Epidermal melanocyte (primary cell): ENCODE data around the gene TRAF7.

Source experiments
- DNase-seq: peaks from one replicate; pipeline ENCODE4 v3.0.0; 2011; ENCODE audit warnings: low spot score; ENCODE audit not compliant: insufficient read length

Gene TRAF7

DNA sequence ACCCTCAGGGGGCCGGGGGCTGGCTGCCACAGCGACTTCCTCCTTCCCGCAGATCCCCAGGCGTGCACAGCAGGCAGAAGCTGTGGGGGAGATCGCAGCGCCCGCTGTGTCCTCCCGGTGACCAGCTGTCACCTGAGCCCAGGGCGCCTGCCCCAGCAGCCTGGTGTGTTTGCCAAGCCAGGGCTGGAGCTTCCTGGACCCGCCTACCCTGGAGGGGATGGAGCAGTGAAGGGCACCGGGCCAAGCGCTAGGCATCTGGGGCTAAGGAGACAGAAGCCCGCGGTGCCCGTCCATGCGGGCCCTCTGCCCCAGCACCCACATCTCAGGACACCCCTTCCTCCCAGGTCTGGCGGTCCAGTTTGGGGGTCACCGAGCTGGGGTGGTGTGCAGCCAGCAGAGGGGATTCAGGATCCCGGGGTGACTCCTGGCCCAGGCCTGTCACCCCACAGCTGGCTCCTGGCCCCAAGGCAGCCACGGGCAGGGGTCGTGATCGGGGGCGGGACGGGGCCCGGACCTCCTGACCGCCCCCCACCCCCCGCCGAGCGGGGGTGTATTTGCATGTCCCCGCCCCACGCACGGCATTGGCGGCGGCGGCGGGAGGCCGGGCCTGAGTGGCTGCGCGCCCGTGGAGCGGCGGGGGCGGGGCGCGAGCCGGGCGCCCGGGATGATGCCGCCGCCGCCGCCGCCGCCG lies 7.5 kb upstream of the TRAF7 start, which contains the start of gene RAB26:
Gene RAB26, plus strand, starts transcription at position 645 of the 691 bp plus-strand sequence. CDS start 159 bp downstream, outside the sequence.
- DNase-seq: peak; percentile 69

DNA sequence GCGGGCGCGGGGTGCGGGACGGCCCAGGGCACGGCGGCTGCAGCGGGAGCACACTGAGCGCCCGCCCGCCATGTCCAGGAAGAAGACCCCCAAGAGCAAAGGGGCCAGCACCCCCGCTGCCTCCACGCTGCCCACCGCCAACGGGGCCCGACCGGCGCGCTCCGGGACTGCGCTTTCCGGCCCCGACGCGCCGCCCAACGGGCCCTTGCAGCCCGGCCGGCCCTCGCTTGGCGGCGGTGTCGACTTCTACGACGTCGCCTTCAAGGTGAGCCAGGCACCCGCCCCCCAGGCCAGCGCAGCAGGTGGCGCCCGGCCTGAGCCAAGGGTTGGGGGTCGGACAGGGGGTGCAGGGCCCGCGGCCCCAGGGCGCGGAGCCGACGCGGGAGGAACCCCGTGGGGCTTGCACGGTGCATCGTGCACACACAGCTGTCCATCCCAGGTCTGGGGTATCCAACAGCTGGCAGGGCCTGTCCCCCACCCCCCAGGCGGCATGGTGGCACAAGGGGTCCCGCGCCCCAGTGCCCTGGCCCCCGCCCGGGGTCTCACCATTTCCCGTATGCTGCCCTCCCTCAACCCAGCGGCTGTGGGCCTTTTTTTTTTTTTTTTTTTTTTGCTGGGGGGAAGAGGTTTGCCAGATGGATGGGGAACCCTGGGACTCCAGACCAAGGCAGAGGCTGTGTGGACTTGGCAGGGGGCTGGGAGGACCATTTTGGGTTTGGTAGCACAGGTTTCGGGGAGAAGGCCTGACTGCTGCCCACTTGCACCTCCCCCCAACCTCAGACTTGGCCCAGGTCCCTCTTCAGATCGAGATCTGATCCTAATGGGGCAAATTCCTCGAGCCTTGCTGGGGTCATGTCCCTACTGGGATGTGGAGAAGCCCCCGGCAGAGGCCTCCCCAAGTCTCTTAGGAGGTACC lies 6.6 kb upstream of the TRAF7 start:
- no peak for DNase-seq

DNA sequence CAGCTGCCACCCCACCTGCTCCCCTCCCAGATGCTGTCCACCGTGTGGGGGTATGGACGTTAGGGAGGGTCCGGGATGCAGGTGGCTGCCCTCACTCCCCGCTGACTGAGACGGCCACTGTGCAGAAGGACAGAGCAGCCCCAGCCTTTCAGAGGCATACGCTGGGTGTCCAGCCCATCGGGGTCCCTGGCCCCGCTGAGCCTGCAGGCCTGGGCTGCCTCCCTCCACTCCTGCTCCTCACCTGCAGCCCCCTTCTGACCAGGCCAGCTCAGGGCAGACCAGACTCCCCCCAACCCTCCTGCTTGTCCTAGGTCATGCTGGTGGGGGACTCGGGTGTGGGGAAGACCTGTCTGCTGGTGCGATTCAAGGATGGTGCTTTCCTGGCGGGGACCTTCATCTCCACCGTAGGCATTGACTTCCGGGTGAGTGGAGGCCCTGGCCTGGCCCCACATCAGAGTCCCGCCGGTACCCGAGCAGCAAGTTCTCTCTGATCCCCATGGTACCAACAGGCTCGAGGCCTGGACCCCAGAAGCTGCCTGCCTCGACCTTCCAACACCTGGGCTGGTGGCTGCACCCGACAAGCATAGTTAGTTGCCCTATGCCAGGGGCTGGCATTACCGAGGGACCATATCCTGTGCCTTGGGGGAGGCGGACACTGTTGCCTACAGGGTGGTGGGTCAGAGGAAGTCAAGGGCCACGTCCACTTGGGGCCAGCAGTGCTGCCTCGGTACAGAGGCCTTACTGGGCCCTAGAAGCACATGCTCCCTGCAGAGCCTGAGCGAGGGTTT lies 5.8 kb upstream of the TRAF7 start:
- DNase-seq: no peak

DNA sequence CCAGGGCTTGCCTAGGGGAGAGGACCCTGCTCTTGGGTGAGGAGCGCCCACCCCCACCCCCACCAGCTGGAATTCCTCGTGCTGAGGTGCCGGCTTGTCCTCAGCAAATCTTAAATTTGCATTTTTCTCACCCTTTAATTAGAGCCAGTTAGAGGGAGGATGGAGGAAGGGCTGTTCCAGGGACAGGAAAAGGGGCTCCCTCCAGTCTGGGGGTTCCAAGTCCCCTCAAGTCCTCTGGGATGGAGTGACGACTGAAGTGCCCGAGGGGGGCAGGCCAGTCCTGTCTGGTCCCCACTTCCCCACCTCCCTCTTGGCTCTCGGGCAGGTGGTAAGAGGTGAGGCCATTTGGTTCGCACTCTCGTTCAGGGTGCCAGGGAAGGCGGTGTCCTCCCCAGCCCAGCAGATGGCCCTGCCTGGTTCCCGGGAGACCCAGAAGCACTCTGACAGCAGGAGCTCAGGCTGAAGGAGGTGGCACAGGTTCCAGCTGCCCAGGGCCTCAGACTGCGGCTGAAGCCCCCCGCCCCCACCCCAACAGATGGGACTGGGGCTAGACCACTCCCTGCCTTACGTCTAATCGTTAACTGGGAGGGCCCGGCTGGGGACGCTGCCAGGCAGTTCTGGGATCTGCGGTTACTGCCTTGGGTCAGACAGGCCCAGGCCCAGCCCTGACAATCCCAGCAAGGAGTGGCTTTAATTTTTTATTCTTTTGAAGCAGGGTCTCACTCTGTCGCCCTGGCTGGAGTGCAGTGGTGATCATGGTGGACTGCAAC lies 5.0 kb upstream of the TRAF7 start:
- no peak for DNase-seq

DNA sequence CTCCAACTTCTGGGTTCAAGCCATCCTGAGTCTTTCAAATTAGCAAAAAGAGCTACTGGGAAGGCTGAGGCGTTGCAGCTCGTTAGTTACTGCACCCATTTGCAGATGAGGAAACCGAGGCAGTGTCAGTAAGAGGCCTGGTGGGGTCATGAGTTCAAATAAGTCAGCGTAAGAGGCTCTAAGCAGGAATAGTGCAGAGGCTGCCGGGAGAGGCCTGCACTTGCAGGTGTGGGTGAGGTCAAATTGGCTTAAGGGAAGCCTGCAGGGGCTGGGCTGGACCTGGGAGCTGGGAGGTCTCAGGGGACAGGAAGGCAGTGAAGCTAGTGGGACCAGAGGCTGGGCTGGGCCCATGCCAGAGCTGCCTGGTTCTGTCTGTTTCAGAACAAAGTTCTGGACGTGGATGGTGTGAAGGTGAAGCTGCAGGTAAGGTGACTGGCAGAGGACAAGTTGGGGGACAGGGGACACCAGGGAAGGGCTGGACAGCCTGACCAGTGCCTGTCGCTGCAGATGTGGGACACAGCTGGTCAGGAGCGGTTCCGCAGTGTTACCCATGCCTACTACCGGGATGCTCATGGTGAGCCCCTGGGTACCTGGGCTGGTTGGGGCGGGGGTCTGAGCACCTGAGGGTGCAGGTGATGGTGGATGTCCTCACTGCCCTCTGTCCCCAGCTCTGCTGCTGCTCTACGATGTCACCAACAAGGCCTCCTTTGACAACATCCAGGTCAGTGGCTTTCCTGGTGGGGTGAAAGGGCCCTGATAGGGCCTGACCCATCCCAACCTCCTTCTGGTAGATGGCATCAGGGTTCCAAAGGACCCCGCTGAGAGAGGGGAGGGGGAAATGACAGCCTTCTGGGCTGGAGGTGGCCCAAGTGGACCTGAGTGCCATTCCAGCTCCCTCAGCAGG lies 4.1 kb upstream of the TRAF7 start:
- no peak for DNase-seq

DNA sequence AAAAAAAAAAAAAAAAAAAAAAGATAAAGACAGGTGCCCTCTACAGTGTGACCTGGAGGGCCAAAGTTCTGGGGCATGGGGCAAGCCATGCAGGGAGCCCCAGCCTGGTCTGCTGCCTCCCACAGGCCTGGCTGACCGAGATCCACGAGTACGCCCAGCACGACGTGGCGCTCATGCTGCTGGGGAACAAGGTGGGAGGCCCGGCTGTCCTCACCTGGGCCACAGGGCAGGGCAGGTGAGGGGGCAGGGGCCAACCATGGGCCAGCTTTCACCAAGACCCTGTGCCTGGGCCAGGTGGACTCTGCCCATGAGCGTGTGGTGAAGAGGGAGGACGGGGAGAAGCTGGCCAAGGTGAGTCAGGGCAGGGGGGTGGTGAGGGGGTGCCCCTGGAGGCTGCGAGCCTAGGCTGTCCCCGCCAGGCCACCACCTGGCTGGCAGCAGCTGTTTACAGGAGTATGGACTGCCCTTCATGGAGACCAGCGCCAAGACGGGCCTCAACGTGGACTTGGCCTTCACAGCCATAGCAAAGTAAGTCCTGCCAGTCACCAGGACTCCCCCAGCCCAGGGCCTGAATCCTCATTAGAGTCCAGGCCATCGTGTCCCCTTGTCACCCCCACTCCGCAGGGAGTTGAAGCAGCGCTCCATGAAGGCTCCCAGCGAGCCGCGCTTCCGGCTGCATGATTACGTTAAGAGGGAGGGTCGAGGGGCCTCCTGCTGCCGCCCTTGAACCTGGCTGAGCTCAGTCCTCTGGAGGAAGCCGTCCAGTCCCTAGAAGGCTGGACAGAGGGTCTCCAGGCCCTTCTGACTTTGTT lies 2.7 kb upstream of the TRAF7 start:
- DNase-seq: no peak

DNA sequence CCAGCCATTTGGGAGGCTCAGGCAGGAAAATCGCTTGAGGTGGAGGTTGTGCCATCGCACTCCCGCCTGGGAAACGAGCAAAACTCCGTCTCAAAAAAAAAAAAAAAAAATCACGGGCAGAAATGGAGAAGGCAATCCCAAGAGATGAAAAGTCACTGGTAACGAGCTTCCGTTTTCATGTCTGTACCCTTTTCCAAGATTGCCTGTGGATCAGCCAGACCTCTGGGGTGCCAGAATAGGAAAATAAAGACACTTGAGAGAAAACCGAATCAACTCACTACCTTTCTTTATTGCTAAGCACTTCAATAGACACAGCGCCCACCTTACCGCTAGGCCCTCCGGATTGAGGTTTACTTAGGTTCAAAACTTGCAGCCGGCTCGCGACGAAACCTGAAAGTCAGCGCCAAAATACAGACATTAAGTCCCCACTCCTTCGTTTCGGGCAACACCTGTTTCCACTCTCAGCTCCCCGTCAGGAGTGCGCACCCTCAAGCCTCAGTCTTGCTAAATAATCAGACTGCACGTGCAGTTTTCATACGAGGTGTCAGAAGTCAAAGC lies 970 bp upstream of the TRAF7 start:
- DNase-seq: no peak

DNA sequence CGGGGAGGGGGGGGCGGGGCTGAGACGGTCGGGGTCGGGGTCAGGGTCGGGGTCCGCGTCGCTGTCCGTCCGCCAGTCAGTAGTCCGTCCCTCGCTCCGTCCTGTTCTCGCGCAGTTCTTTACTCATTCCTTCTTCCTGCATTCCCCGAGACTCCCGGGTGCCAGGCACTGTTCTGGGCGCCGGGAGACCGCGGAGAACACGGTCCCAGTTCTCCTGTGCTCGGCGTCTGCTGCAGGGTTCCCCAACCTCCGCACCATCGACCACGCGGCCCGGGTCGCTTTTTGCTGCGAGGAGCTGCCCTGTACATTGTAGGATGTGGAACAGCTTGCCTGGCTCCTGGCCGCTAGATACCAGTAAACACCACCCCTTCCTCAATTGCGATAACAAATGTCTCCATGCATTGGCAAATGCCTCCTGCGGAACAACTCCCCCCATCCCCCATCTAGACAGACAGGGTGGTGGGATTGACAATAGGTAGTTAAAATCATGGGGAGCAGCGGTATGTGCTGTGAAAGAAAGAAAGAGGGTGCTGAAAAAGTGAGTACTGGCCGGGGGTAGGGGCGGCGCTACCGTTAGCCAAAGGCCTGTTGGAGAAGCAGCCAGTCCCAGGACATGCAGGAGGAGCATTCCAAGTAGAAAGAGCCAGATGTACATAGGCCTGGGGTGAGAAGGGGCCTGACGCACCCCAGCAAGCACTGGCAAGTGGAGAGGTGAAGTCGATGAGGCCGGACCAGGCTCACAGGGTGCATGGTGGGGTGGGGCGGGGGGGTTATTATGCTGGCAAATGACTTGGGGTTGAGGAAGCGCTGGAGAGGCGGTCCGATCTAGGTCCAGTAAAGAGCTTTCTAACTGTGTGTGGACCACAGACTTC lies 631 bp downstream of the TRAF7 start:
- DNase-seq: peak; percentile 64

DNA sequence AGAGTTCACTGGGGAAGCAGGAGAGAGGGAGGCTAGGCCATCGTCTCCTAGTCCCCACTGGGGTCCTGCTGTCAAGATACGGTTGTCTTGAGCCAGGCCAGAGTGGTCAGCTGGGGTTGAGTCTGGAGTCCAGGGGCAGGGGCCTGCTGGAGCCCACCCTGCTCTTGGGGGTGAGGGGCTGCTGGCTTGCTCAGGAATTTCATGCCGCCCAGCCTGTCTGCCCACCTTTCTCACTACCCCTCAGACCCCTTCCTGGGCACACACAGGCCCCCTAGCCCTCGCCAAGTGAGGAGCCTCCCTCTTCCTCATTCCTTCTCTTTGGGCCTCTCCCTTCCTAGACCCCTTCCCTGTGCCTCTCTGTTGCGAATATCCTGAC lies 1.3 kb downstream of the TRAF7 start:
- no peak for DNase-seq

DNA sequence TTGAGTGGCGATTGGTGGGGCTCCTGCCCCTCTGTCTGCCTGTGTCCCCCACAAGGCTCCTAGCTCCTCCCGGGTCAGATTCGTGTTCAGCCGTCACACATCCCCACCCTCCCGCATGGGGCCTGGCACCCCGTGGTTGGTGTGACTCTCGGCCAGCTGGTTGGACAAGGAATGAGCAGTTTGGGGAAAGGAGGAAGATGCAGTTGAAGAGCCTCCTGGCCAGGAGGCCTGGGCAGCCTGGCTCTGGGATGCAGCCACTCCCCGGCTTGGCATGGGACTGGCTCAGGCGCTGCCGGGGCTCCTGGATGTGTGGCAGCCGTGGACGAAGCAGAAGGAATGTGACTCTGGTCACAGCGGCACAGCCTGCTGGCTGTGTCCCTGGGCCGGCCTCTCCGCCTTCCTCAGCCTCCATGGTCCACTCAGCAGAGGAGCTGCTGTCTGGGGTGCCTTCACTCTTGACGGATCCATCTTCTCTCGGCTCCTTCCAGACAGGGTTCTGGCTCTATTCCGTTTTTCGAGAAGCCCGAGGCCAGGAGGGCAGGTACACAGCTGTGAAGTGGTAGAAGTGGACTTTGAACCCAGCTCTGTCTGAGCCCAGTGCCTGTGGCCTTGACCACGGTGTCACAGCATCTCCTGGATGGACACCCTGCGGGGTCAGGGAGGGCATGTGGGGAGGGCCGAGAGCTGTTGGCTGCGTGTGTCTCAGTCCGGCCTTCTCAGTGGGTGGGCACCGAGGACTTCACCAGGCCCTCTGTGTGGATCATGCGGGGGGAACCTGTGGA lies 2.1 kb downstream of the TRAF7 start:
- no peak for DNase-seq

DNA sequence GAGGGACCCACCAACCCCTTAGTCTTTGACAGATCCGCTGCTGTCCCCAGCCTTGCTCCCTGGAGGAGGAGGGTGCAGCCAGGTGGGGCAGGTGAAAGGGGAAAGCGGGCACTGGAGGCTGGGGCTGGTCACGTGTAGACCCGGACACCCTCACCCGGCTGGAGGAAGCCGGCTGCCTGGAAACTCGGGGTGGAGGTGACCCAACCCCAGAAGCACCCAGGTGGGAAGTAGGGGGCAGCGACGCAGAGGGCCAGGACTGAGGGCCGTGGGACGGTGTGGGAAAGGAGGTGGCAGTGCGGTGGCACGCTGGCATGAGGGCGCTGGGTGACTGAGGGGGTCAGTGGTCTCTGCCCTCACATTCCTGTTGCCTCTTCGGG lies 2.7 kb downstream of the TRAF7 start:
- DNase-seq: no peak

DNA sequence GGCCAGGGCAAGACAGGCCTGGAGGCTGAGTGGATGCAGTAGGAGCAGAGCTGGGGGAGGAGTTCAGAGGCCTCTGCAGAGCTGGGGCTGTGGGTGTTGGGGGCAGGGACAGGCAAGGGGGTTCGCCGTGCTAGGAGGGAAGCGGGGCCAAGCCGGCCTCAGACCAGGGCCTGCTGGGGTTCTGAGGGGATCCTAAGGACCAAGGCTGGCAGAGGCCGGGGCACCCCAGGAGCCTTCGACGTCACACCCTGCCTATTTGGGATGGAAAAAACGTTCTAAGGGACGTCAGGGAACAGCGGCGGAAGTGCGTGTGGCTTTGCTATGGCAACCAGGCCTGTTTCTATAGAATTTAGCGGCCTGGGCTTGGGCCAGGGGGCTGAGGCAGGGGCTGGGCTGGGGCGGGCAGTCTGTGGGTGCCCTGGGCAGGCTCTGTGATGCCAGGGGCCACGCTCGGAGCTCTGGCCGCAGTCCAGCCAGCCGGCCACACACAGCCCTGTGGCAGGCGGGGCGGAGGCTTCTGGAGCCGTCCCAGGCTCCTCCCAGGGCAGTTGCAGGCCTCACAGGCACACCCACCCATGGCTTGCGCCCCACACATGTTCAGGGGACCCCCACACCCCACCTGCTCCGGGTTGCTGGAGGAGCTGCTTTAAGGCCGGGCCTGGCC lies 3.7 kb downstream of the TRAF7 start:
- no peak for DNase-seq

DNA sequence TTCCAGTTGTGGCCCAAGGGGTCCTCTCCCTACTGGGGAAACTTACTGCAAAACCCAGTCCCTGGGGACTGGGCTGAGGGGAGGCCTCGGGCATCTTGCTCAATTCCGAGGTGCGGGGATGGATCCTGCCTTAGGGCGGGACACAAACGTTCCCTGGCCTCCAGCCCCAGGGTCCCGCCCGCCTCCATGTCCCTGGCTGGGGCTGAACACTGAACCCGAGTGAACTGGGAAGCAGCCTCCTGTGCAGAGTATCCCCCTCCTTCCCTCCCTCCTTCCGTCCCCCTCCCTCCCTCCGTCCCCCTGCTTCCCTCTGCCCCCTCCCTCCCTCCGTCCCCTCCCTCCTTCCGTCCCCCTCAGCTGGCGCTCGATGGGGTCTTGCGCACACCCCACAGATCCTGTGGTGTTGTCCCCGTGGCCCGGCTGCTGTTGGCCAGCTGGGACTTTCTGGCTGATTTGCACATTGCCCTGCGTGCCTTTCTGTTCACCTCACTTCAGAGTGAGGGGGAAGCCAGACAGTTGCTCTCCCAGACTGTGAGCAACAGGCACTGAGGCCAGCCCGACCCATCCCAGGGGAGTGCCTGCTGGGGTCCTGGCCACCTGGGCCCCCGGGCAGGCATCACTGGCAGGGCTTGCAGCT lies 5.5 kb downstream of the TRAF7 start:
- DNase-seq: no peak

DNA sequence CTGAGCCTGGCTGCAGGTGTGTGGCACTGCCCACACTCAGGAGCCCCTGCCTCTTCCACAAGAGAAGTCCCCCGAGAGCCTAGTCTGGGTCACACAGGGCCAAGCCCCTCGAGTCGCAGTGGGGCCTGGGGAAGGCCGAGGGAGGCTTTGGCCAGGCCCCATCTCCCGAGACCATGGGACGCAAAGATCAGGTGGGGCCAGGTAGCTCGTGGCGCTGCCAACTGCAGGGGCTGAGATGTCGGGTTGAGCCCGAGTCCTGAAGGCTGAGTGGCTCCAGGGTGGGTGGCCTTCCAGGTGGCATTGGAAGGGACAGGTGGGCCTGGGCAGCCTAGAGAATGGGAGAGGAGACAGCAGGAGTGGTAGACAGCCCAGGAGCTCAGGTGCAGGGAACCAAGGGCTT lies 6.3 kb downstream of the TRAF7 start:
- DNase-seq: no peak

DNA sequence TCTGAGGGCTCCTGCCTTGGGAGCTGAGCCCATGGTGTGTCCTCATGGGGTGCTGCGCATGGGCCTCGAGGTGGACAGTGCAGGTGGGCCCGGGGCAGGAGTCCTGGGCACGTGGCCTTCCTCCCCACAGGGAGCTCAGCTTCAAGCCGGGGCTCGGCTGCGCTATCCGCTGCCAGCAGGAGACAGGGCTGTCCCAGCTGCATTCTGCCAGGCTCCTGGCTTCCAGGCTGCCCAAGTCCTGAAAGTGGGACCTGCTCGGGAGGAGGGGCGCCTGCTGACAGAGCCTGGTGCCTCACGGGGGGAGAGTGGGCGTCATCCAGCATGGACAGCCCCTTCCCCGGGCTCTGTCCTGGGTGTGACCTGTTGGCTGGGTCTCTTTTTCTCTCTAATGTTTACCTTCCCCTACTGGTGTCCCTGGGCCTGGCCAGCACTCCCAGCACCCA lies 7.1 kb downstream of the TRAF7 start:
- DNase-seq: no peak

DNA sequence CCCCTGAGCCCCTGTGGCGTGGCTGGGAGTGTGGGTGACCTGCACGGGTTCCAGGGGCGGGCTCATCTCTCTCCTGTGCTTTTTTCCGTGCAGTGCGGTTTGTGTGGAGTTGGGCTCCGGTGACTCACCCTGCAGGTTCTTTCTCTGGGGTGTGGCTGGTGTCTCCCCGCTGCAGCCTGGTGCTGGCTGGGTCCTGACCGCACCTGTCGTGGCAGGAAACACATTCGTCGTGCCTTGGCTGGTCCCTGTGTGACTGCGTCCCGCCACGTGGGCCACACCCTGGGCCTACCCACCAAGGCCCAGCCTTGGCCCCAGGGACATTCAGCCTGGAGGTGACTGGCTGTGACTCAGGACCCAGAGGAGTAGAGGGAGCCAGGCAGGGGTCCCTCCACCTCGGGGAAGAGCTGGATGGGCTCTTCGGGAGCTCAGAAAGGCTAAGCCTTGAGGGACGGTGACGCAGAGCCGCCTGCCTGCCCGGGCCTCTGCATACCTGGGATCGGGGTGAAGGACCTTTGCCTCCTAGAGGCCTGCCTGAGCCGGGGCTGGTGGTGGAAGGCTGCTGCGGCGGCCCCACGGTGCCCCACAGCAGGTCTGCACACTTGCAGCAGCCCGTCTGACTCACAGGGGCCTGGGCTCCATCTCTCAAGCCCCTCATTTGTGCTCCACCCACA lies 7.8 kb downstream of the TRAF7 start:
- DNase-seq: no peak
